K562 (cell line): Measurements from ENCODE around the gene FRMD3. TPM values are rescaled to one million over a fixed set of nuclear protein-coding genes. Genes with fewer than 3 reads are reported as not detected.

Experiments
- ATAC-seq: fragments of 200-7000 bp; cut with Tn5 transposase; 3 replicates; pipeline ENCODE4 v1.9.1; 2020; ENCODE audit warnings: moderate library complexity
- BruUV-seq: library from RNA; stranded (reverse); fragments of 400-500 nt; replicated peaks from 2 replicates; lab custom pipeline; 2021; lab: Mats Ljungman, UMichigan
- CTCF ChIA-PET: fragments of 300-600 bp; formaldehyde crosslinking; extraction: SDS; loops from one replicate; lab custom pipeline; 2021; ENCODE audit warnings: low intra/inter-chr PET ratio; lab: Yijun Ruan, JAX
- POLR2A ChIA-PET: fragments of 300-600, 350-650 bp; sonication (Branson Sonifier 250); formaldehyde crosslinking; extraction: SDS; loops from one replicate; lab custom pipeline; 2021; ENCODE audit warnings: antibody characterized with exemption, inconsistent platforms; lab: Yijun Ruan, JAX
- DNase-seq, 4 experiments: peaks; one replicate each; pipeline versions ENCODE4 v3.0.0 to v3.0.0-alpha.2; 2011 to 2018; ENCODE audit warnings: low spot score in 3 of 4, mixed read lengths in 3 of 4; ENCODE audit errors: extremely low read depth in 1 of 4
- FAIRE-seq: peaks from 2 replicates; lab custom pipeline; 2011; peaks lifted over from hg19 to GRCh38; lab: Jason Lieb, UNC
- H2AFZ ChIP-seq: 2 replicates; pipeline ENCODE4 v1.6.0; 2011; ENCODE audit warnings: low read depth, low read length, control low read depth, inconsistent platforms
- H3K27ac ChIP-seq: fragments of 200-600 bp; 3 replicates; pipeline ENCODE4 v1.8.0; 2011; ENCODE audit warnings: low read depth, mild to moderate bottlenecking, control low read depth, inconsistent platforms, low read length, moderate library complexity, mixed read lengths; ENCODE audit errors: extremely low read depth
- H3K27me3 ChIP-seq, 2 experiments: fragments of 300-600 bp in 1 of 2; 2 replicates in 1 of 2; 3 replicates in 1 of 2; pipeline versions ENCODE4 v1.6.0 to v1.8.0; 2011; ENCODE audit warnings: inconsistent platforms in 2 of 2, low read length in 2 of 2, mild to moderate bottlenecking in 1 of 2, mixed read lengths in 1 of 2, moderate library complexity in 1 of 2; ENCODE audit not compliant: control insufficient read depth in 2 of 2, insufficient read depth in 2 of 2
- H3K36me3 ChIP-seq: fragments of 300-600 bp; 3 replicates; pipeline ENCODE4 v1.8.0; 2011; ENCODE audit warnings: mild to moderate bottlenecking, low read length, inconsistent platforms; ENCODE audit not compliant: control insufficient read depth, insufficient read depth
- H3K4me1 ChIP-seq, 2 experiments: fragments of 200-600 bp in 1 of 2; replicated peaks in 1 of 2; 2 replicates in 1 of 2; 3 replicates in 1 of 2; pipeline versions ENCODE4 v1.5.1 to v1.8.0; 2011; ENCODE audit warnings: inconsistent platforms in 2 of 2, low read length in 2 of 2, mild to moderate bottlenecking in 1 of 2, mixed read lengths in 1 of 2, moderate library complexity in 1 of 2; ENCODE audit not compliant: control insufficient read depth in 2 of 2, insufficient read depth in 2 of 2
- H3K4me2 ChIP-seq: 2 replicates; pipeline ENCODE4 v1.6.1; 2011; ENCODE audit warnings: low read length, control low read depth, inconsistent platforms, mixed read lengths; ENCODE audit not compliant: insufficient read depth
- H3K4me3 ChIP-seq: fragments of 200-600 bp; sonication (generic), shearing (Covaris generic); 2 replicates; pipeline ENCODE4 v1.5.1; 2016; ENCODE audit warnings: control low read depth, inconsistent platforms
- H3K79me2 ChIP-seq: fragments of 200-600 bp; 3 replicates; pipeline ENCODE4 v1.8.0; 2011; ENCODE audit warnings: low read length, inconsistent platforms; ENCODE audit not compliant: control insufficient read depth, insufficient read depth
- H3K9ac ChIP-seq, 2 experiments: 2 replicates each; pipeline versions ENCODE4 v1.6.0 to v1.6.1; 2011; ENCODE audit warnings: low read depth in 2 of 2, low read length in 2 of 2, control low read depth in 1 of 2, inconsistent platforms in 1 of 2, mild to moderate bottlenecking in 1 of 2, mixed read lengths in 1 of 2; ENCODE audit not compliant: insufficient read depth in 1 of 2
- H3K9me1 ChIP-seq: one replicate; pipeline ENCODE4 v1.6.0; 2011; ENCODE audit warnings: inconsistent platforms, mild to moderate bottlenecking, low read length, moderate library complexity; ENCODE audit not compliant: control insufficient read depth, insufficient read depth
- H3K9me3 ChIP-seq: replicated peaks from 2 replicates; pipeline ENCODE4 v1.5.1; 2011; ENCODE audit warnings: low read depth, low read length, inconsistent platforms; ENCODE audit not compliant: control insufficient read depth, insufficient read depth
- H4K20me1 ChIP-seq: replicated peaks from 2 replicates; pipeline ENCODE4 v1.6.1; 2011; ENCODE audit warnings: low read length, inconsistent platforms, mixed read lengths; ENCODE audit not compliant: control insufficient read depth, insufficient read depth
- ARNT ChIP-seq, 2 experiments: fragments of 450-650 bp; IDR thresholded peaks; 2 replicates each; pipeline ENCODE4 v1.6.1; 2016; ENCODE audit warnings: mild to moderate bottlenecking in 1 of 2
- ELF2 ChIP-seq: fragments of 250-450 bp; sonication (Bioruptor Pico); IDR thresholded peaks from 2 replicates; pipeline ENCODE4 v1.5.0; 2021; ENCODE audit warnings: mild to moderate bottlenecking
- ELF4 ChIP-seq: fragments of 450-650 bp; formaldehyde crosslinking; IDR thresholded peaks from 2 replicates; pipeline ENCODE4 v1.4.0; 2022; ENCODE audit warnings: missing genetic modification characterization
- JUN ChIP-seq, 2 experiments: sonication (generic) in 1 of 2; formaldehyde crosslinking in 1 of 2; IDR thresholded peaks; 2 replicates each; pipeline versions ENCODE4 v1.6.1 to v1.8.0; 2012 to 2022; ENCODE audit warnings: borderline replicate concordance in 2 of 2, mild to moderate bottlenecking in 2 of 2, improper control_type of control experiment in 1 of 2, low read depth in 1 of 2, low read length in 1 of 2, missing genetic modification reagents in 1 of 2
- PTRF ChIP-seq: fragments of 450-650 bp; IDR thresholded peaks from 2 replicates; pipeline ENCODE4 v1.6.1; 2016; ENCODE audit warnings: mild to moderate bottlenecking, missing genetic modification characterization, missing compliant biosample characterization
- PYGO2 ChIP-seq: fragments of 450-650 bp; IDR thresholded peaks from 2 replicates; pipeline ENCODE4 v1.6.1; 2016; ENCODE audit warnings: mild to moderate bottlenecking, missing genetic modification characterization, moderate library complexity, missing compliant biosample characterization
- RFX5 ChIP-seq: IDR thresholded peaks from 2 replicates; pipeline ENCODE4 v1.6.1; 2011; ENCODE audit warnings: low read depth, mild to moderate bottlenecking, improper control_type of control experiment, low read length
- RHOXF2B ChIP-seq: fragments of 250-450 bp; sonication (Bioruptor Pico); conservative IDR thresholded peaks from 2 replicates; pipeline ENCODE4 v1.5.1; 2021
- SREBF2 ChIP-seq: sonication (generic); formaldehyde crosslinking; IDR thresholded peaks from 2 replicates; pipeline ENCODE4 v1.4.0; 2020; ENCODE audit warnings: mild to moderate bottlenecking, missing genetic modification reagents
- THRAP3 ChIP-seq: fragments of 450-650 bp; IDR thresholded peaks from 2 replicates; pipeline ENCODE4 v1.6.1; 2016; ENCODE audit warnings: mild to moderate bottlenecking, inconsistent platforms, borderline replicate concordance
- XRCC5 ChIP-seq: fragments of 200-400 bp; formaldehyde crosslinking; IDR thresholded peaks from 2 replicates; pipeline ENCODE4 v1.6.1; 2017; ENCODE audit warnings: low read depth, mild to moderate bottlenecking, low read length
- ZBTB7A ChIP-seq: IDR thresholded peaks from 2 replicates; pipeline ENCODE4 v1.6.1; 2011; ENCODE audit warnings: low read depth, mild to moderate bottlenecking, low read length, moderate library complexity, borderline replicate concordance; ENCODE audit not compliant: control insufficient read depth
- ZNF24 ChIP-seq: fragments of 450-650 bp; IDR thresholded peaks from 2 replicates; pipeline ENCODE4 v1.6.1; 2016
- ZNF311 ChIP-seq: fragments of 250-450 bp; sonication (Bioruptor Pico); IDR thresholded peaks from 2 replicates; pipeline ENCODE4 v1.4.0; 2020; ENCODE audit warnings: mild to moderate bottlenecking, moderate library complexity
- WGBS: fragments of 100-300 bp; shearing (Covaris generic); methylation state at CpG from one replicate; pipeline ENCODE4 v1.1.6; 2016; ENCODE audit warnings: low coverage, mixed read lengths; ENCODE audit not compliant: insufficient coverage; ENCODE audit errors: missing lambda C conversion rate; 5-methylcytosine and 5-hydroxymethylcytosine counted together
- in situ Hi-C: fragments of 300-500 bp; cut with MboI; formaldehyde crosslinking; loops from 4 replicates; pipeline ENCODE4 v1.15.0; 2018; ENCODE audit warnings: inconsistent platforms, mixed read lengths
- intact Hi-C: fragments of 100-400 bp; cut with micrococcal nuclease; formaldehyde crosslinking; loops from 2 replicates; pipeline ENCODE4 v1.14.2; 2022
- polyA plus RNA-seq, 8 experiments: library from polyadenylated mRNA; depleted of rRNA in 4 of 8; stranded (reverse) in 5 of 8; unstranded in 3 of 8; fragments of >200 nt; fragmentation: Nextera tagmentation in 2 of 8; fragmentation: Illumina TruSeq in 1 of 8; extraction: Ambion mirVana in 2 of 8; extraction: Trizol in 1 of 8; gene quantifications; 2 replicates each; pipeline versions ENCODE4 v1.2.1 to v1.2.3, GENCODE V29; 2011 to 2014; ENCODE audit warnings: inconsistent platforms in 1 of 8, missing spikeins in 1 of 8
- total RNA-seq, 7 experiments: library from RNA; depleted of rRNA in 6 of 7; stranded (reverse); fragments of >200 nt in 6 of 7; fragmentation: Illumina TruSeq in 2 of 7; extraction: Trizol in 2 of 7; gene quantifications; 2 replicates each; pipeline versions ENCODE4 v1.2.1 to v1.2.3, GENCODE V29; 2011 to 2021; ENCODE audit warnings: low replicate concordance in 1 of 7

The FRMD3 gene
- total and polyA plus RNA-seq, 9 of the 15 experiments (the other 6 are each of a cell fraction or from before 2014, with no cell fraction given) = 0.09 to 0.51 (median 0.21) TPM

DNA sequence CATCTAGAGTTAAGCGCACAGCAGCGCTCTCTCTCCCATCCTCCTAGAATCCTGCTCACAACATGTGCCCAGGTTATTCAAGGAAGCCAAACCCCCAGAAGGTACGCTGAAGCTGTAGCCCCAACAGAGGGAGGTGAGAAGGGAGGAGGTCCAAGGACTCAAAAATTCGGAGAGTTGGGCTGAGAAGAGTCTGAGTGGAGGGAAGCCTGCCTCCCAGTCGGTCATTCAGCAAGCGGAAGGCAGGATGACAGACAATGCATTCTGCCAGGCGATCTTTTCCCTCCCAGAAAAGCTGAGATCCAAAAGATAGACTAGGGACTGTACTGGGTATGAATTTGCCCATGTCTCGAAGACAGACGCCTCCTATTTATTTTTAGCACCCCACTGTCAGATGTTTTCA lies 189.2 kb downstream of the FRMD3 start (continued):
- TF ChIP-seq ZBTB7A (no peak), ELF4 (CRISPR knock-in tag) (no peak), RHOXF2B (no peak)

DNA sequence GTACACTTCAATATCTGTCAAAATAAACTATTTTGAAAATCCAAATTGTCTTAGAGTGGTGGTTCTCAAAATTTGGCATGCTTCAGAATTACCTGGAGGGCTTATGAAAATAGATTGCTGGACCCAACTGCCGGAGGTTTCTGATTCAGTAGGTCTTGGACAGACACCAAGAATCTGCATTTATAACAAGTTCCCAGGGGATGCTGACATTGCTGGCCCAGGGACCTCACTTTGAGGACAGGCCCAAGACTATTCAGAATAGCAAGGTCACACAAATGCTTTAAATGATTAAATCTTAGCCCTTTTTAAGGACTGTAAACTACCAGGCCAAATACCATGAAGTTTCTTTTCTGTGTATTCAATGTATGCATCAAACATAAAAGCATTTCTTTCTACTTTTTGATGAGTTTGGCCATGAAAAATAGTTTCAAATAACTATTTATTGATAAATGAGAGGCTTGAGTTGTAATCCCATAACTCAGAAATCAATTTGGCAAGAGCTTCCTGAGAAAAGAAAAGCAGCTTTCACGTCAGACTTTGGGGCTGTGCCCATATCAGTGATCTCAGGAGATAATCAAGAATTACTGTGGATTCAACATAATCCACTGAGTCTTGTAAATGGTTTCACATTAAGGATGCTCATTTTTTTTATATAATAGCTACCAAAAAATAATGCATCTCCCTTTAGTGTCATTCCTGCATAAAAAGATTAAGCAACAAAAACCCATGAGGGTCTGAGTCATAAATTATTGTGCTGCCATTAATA lies 191.4 kb downstream of the FRMD3 start:
- intact Hi-C loops (no loop called here), in situ Hi-C loops (loop anchor here (25.0 kb wide), 1 partner anchor 565 kb away; the partner anchor contains the start of gene KIF27)
- H3K79me2 ChIP-seq = no peaks in the 10 kb centered on the region
- no peak overlapping the region for H3K9ac ChIP-seq
- ChIA-PET POLR2A (interaction anchor here (0.6 kb wide), 1 partner anchor 1231 kb away, joined by 3 read pairs; no protein-coding TSS in a partner anchor), CTCF (no interaction called here)
- ATAC-seq (no peak), DNase-seq (no peak), FAIRE-seq (no peak)
- H2AFZ ChIP-seq = no peak overlapping the region
- no peaks in the 10 kb centered on the region for H3K4me1 ChIP-seq
- no peaks in the 10 kb centered on the region for H4K20me1 ChIP-seq
- no peaks in the 10 kb centered on the region for H3K9me3 ChIP-seq
- TF ChIP-seq ZNF311 (CRISPR knock-in tag) (no peak), PTRF (tag) (no peak), RFX5 (no peak), ELF2 (no peak), PYGO2 (tag) (no peak), ZNF24 (no peak), THRAP3 (no peak), JUN (IDR thresholded peaks at IDR 0.05; ENCODE audit: borderline replicate concordance, low read depth, low read length) (no peak), JUN (CRISPR knock-in tag; IDR thresholded peaks at IDR 0.05; ENCODE audit: borderline replicate concordance) (no peak), SREBF2 (CRISPR knock-in tag) (no peak), XRCC5 (no peak), ARNT (IDR thresholded peaks at IDR 0.05) (no peak)
- H3K9me1 ChIP-seq = no peaks in the 10 kb centered on the region
- no peak overlapping the region for H3K27ac ChIP-seq
- no peak overlapping the region for H3K4me2 ChIP-seq
- H3K36me3 ChIP-seq = no peaks in the 10 kb centered on the region
- H3K27me3 ChIP-seq = no peaks in the 10 kb centered on the region
- BruUV-seq = no TSS peak
- H3K4me3 ChIP-seq = no peak overlapping the region
- 0% methylated on average over 2 of the region's 2 CpGs for WGBS
